ENCODE measurements around the gene ZNHIT3. TPM values are rescaled to one million over a fixed set of nuclear protein-coding genes. Genes with fewer than 3 reads are reported as not detected.

The ZNHIT3 gene
- total RNA-seq, 6 donors from 2014 or later, result 7.7 to 26.0 (median 21.6) TPM

- no peak for ATAC-seq (ENCODE audit: low FRiP score in 2 of 2)
- DNase-seq, result no peak
Measured at GRCh38 chr17:36532435-36532975, 46.0 kb downstream of the ZNHIT3 start.

GRCh38 chr17:36533935-36534839 is 47.7 kb downstream of the ZNHIT3 start:
- DNase-seq, result peak; percentile 65 to 90

More at GRCh38 chr17:36532435-36532975, 46.0 kb downstream of the ZNHIT3 start:
- no peak overlapping the region for H3K27ac ChIP-seq
- 100% methylated on average over 2 of the region's 2 CpGs for WGBS, 2 donors
- peaks cover 4 to 21% (median 11%) of the 10 kb centered on the region in 4 donors for H3K4me1 ChIP-seq
- H3K9me3 ChIP-seq, result no peaks in the 10 kb centered on the region
- TF ChIP-seq CTCF (IDR thresholded peaks at IDR 0.05), result no peak
- TF ChIP-seq POLR2AphosphoS5 (IDR thresholded peaks at IDR 0.05), result no peak
- TF ChIP-seq EP300 (IDR thresholded peaks at IDR 0.05), result no peak
- no peak for TF ChIP-seq POLR2A (IDR thresholded peaks at IDR 0.05)
- no peak overlapping the region for H3K4me3 ChIP-seq
- no peaks in the 10 kb centered on the region for H3K27me3 ChIP-seq
- peaks cover 5 to 54% (median 12%) of the 10 kb centered on the region in 4 donors for H3K36me3 ChIP-seq

GRCh38 chr17:36534840-36535668 is 48.6 kb downstream of the ZNHIT3 start, which contains the start of the genes MYO19 and PIGW:
TSS of gene MYO19 (minus strand) at chr17:36534868. CDS start at chr17:36532538, 2,330 bp downstream.
TSS of gene PIGW (plus strand) at chr17:36534987. CDS start at chr17:36537102, 2,115 bp downstream.
- Histone ChIP-seq H3K36me3 (peaks cover 5 to 43% (median 7%) of the 10 kb centered on the region in 4 donors), H3K4me3 (peak within 1 kb of the TSS; percentile 60 to 97 (median 78)), H3K4me1 (peaks cover 4 to 21% (median 11%) of the 10 kb centered on the region in 4 donors), H3K27me3 (no peaks in the 10 kb centered on the region), H3K9me3 (no peaks in the 10 kb centered on the region), H3K27ac (peak within 1 kb of the TSS; percentile 89 to 99 (median 96))
- WGBS, 2 donors, result 1% methylated on average over 12 to 55 of the region's 83 CpGs
- peak; percentile 92 to 98 for DNase-seq
- TF ChIP-seq EP300 (IDR thresholded peaks at IDR 0.05) (peak in 1 of 4 donors; percentile 71), POLR2AphosphoS5 (IDR thresholded peaks at IDR 0.05) (peak; percentile 90 to 97), POLR2A (IDR thresholded peaks at IDR 0.05) (peak in 3 of 4 donors; percentile 29 to 93 (median 89)), CTCF (IDR thresholded peaks at IDR 0.05) (peak in 4 of 6 experiments; percentile 19 to 33 (median 23))
- ATAC-seq (ENCODE audit: low FRiP score in 2 of 2), result peak; percentile 95 to 97

More at GRCh38 chr17:36533935-36534839, 47.7 kb downstream of the ZNHIT3 start:
- TF ChIP-seq POLR2AphosphoS5 (IDR thresholded peaks at IDR 0.05), result peak in 1 of 2 donors; percentile 8
- peak; percentile 40 to 62 (median 58) for TF ChIP-seq CTCF (IDR thresholded peaks at IDR 0.05)
- TF ChIP-seq EP300 (IDR thresholded peaks at IDR 0.05), result no peak
- TF ChIP-seq POLR2A (IDR thresholded peaks at IDR 0.05), result no peak
- no peaks in the 10 kb centered on the region for H3K9me3 ChIP-seq
- peak overlapping the region; percentile 89 to 99 (median 96) for H3K27ac ChIP-seq
- H3K4me1 ChIP-seq, result peaks cover 4 to 21% (median 11%) of the 10 kb centered on the region in 4 donors
- H3K36me3 ChIP-seq, result peaks cover 5 to 51% (median 7%) of the 10 kb centered on the region in 4 donors
- peak overlapping the region; percentile 60 to 97 (median 78) for H3K4me3 ChIP-seq
- peak; percentile 64 to 79 for ATAC-seq (ENCODE audit: low FRiP score in 2 of 2)
- H3K27me3 ChIP-seq, result no peaks in the 10 kb centered on the region
- 11 to 16% methylated on average over 32 to 36 of the region's 48 CpGs for WGBS, 2 donors

- 11% methylated on average over 15 of the region's 15 CpGs for WGBS, 2 donors
- H3K27ac ChIP-seq, result peak overlapping the region; percentile 89 to 99 (median 96)
- H3K4me3 ChIP-seq, result peak overlapping the region; percentile 60 to 97 (median 78)
- TF ChIP-seq CTCF (IDR thresholded peaks at IDR 0.05) (no peak), POLR2A (IDR thresholded peaks at IDR 0.05) (no peak), POLR2AphosphoS5 (IDR thresholded peaks at IDR 0.05) (no peak)
- peaks cover 5 to 42% (median 7%) of the 10 kb centered on the region in 4 donors for H3K36me3 ChIP-seq
- H3K9me3 ChIP-seq, result no peaks in the 10 kb centered on the region
- ATAC-seq (ENCODE audit: low FRiP score in 2 of 2) (peak; percentile 11 to 34), DNase-seq (no peak)
- H3K4me1 ChIP-seq, result peaks cover 4 to 21% (median 11%) of the 10 kb centered on the region in 4 donors
- no peaks in the 10 kb centered on the region for H3K27me3 ChIP-seq
Measured at GRCh38 chr17:36535669-36536081, 49.2 kb downstream of the ZNHIT3 start.
